Peyer's patch (tissue), 4 donors: ENCODE results near the gene CEP85L.

Experiments used
- CTCF ChIP-seq, 6 experiments: fragments of 450-650 bp in 4 of 6; fragments of 200-600 bp in 2 of 6; sonication (generic) in 1 of 6; IDR thresholded peaks; one replicate each; pipeline ENCODE4 v1.5.1; 2017 to 2019; ENCODE audit warnings: antibody characterized with exemption in 6 of 6, mild to moderate bottlenecking in 3 of 6, moderate library complexity in 1 of 6
- POLR2A ChIP-seq, 2 donors: fragments of 450-650 bp; IDR thresholded peaks; one replicate each; pipeline ENCODE4 v1.5.1; 2017; ENCODE audit warnings: antibody characterized with exemption in 2 of 2, mild to moderate bottlenecking in 2 of 2, moderate library complexity in 2 of 2

- TF ChIP-seq CTCF (IDR thresholded peaks at IDR 0.05) (no peak), POLR2A (IDR thresholded peaks at IDR 0.05) (no peak)
Observed at GRCh38 chr6:118501765-118502164, 149.6 kb downstream of the CEP85L start.
